PC-3 (cell line): ENCODE data around the gene ELMOD3. TPM values are rescaled to one million over a fixed set of nuclear protein-coding genes. Genes with fewer than 3 reads are reported as not detected.

Source experiments
- ATAC-seq: fragments of 200-7000 bp; cut with Tn5 transposase; 2 replicates; pipeline ENCODE4 v1.9.1; 2020; ENCODE audit warnings: mild to moderate bottlenecking, moderate library complexity
- BruUV-seq: library from RNA; stranded (reverse); fragments of 400-500 nt; replicated peaks from 2 replicates; lab custom pipeline; 2021; lab: Mats Ljungman, UMichigan
- CTCF ChIA-PET: fragments of 300-600 bp; sonication (Branson Sonifier 250); formaldehyde crosslinking; loops from one replicate; lab custom pipeline; 2022; ENCODE audit warnings: antibody characterized with exemption; lab: Charles Lee
- POLR2A ChIA-PET: fragments of 300-600 bp; sonication (Branson Sonifier 250); formaldehyde crosslinking; loops from one replicate; lab custom pipeline; 2022; ENCODE audit warnings: antibody characterized with exemption; ENCODE audit not compliant: unreplicated experiment; lab: Charles Lee
- DNase-seq: peaks from one replicate; pipeline ENCODE4 v3.0.0-alpha.2; 2015
- H2AFZ ChIP-seq: fragments of 300-600 bp; sonication (generic); 2 replicates; pipeline ENCODE4 v1.6.0; 2016; ENCODE audit warnings: antibody characterized with exemption, low read length
- H3F3A ChIP-seq: fragments of 300-600 bp; sonication (generic); one replicate; pipeline ENCODE4 v1.6.0; 2017; ENCODE audit warnings: antibody characterized with exemption, low read length, control low read depth, mild to moderate bottlenecking; ENCODE audit not compliant: unreplicated experiment
- H3K27ac ChIP-seq: fragments of 300-600 bp; sonication (generic); 2 replicates; pipeline ENCODE4 v1.5.1; 2016; ENCODE audit warnings: mild to moderate bottlenecking, low read length
- H3K27me3 ChIP-seq: fragments of 300-600 bp; sonication (generic); 2 replicates; pipeline ENCODE4 v1.6.1; 2016; ENCODE audit warnings: low read length, mixed read lengths
- H3K36me3 ChIP-seq: fragments of 300-600 bp; sonication (generic); 2 replicates; pipeline ENCODE4 v1.6.1; 2016; ENCODE audit warnings: low read depth, mixed run types, low read length, mixed read lengths
- H3K4me1 ChIP-seq: fragments of 300-600 bp; sonication (generic); 2 replicates; pipeline ENCODE4 v1.5.1; 2016; ENCODE audit warnings: low read length; ENCODE audit not compliant: insufficient read depth
- H3K4me2 ChIP-seq: fragments of 300-600 bp; sonication (generic); 2 replicates; pipeline ENCODE4 v1.6.0; 2016; ENCODE audit warnings: low read length
- H3K4me3 ChIP-seq: fragments of 300-600 bp; sonication (generic); 2 replicates; pipeline ENCODE4 v1.5.1; 2016; ENCODE audit warnings: mild to moderate bottlenecking, low read length, mixed read lengths
- H3K79me2 ChIP-seq: fragments of 300-600 bp; sonication (generic); 2 replicates; pipeline ENCODE4 v1.6.1; 2017; ENCODE audit warnings: low read length, mixed read lengths
- H3K9ac ChIP-seq: fragments of 300-600 bp; sonication (generic); 2 replicates; pipeline ENCODE4 v1.6.0; 2016; ENCODE audit warnings: mild to moderate bottlenecking, low read length
- H3K9me2 ChIP-seq: fragments of 300-600 bp; sonication (generic); replicated peaks from 2 replicates; pipeline ENCODE4 v1.6.1; 2016; ENCODE audit warnings: mixed run types, low read length, mixed read lengths
- H3K9me3 ChIP-seq: fragments of 300-600 bp; sonication (generic); 2 replicates; pipeline ENCODE4 v1.6.1; 2016; ENCODE audit warnings: low read length, mixed read lengths
- H4K20me1 ChIP-seq: fragments of 300-600 bp; sonication (generic); 2 replicates; pipeline ENCODE4 v1.6.1; 2016; ENCODE audit warnings: low read length, mixed read lengths
- EZH2 ChIP-seq: fragments of 300-600 bp; sonication (generic); IDR thresholded peaks from one replicate; pipeline ENCODE4 v1.6.1; 2017; ENCODE audit warnings: antibody characterized with exemption, mild to moderate bottlenecking, low read length; ENCODE audit not compliant: unreplicated experiment
- EZH2phosphoT487 ChIP-seq: fragments of 300-600 bp; sonication (generic); IDR thresholded peaks from 2 replicates; pipeline ENCODE4 v1.6.1; 2018; ENCODE audit warnings: mild to moderate bottlenecking, antibody characterized with exemption, low read length, borderline replicate concordance
- intact Hi-C: fragments of 100-400 bp; cut with micrococcal nuclease; formaldehyde crosslinking; loops from 2 replicates; pipeline ENCODE4 v1.9.0; 2023
- total RNA-seq: library from RNA; depleted of rRNA; stranded (reverse); fragments of >200 nt; gene quantifications from 2 replicates; pipeline ENCODE4 v1.2.3, GENCODE V29; 2014
- TF ChIP-seq, protein P1 (sequence below): fragments of 300-600 bp; sonication (generic); conservative IDR thresholded peaks from 2 replicates; pipeline ENCODE4 v1.5.1; 2017; ENCODE audit warnings: antibody characterized with exemption, low read depth, mild to moderate bottlenecking, low read length

The ELMOD3 gene
- total RNA-seq, 1 experiment from 2014 or later: 19.0 TPM

GRCh38 chr2:85394261-85394681 is 39.7 kb downstream of the ELMOD3 start:
- ChIA-PET CTCF (no interaction called here), POLR2A (no interaction called here)
- Histone ChIP-seq H3K4me2 (no peak overlapping the region), H3F3A (no peaks in the 10 kb centered on the region), H3K4me1 (peaks cover 19% of the 10 kb centered on the region), H3K9ac (no peak overlapping the region), H4K20me1 (no peaks in the 10 kb centered on the region), H3K79me2 (no peaks in the 10 kb centered on the region), H3K9me3 (no peaks in the 10 kb centered on the region), H3K9me2 (no peaks in the 10 kb centered on the region), H3K27ac (no peak overlapping the region), H2AFZ (no peak overlapping the region), H3K36me3 (peaks cover 11% of the 10 kb centered on the region; the same call in 1 of the 2 replicates), H3K4me3 (no peak overlapping the region), H3K27me3 (no peaks in the 10 kb centered on the region)
- intact Hi-C loops: no loop called here
- DNase-seq: no peak
- TF ChIP-seq EZH2phosphoT487 (no peak), EZH2 (no peak)
- TF ChIP-seq, protein P1, sequence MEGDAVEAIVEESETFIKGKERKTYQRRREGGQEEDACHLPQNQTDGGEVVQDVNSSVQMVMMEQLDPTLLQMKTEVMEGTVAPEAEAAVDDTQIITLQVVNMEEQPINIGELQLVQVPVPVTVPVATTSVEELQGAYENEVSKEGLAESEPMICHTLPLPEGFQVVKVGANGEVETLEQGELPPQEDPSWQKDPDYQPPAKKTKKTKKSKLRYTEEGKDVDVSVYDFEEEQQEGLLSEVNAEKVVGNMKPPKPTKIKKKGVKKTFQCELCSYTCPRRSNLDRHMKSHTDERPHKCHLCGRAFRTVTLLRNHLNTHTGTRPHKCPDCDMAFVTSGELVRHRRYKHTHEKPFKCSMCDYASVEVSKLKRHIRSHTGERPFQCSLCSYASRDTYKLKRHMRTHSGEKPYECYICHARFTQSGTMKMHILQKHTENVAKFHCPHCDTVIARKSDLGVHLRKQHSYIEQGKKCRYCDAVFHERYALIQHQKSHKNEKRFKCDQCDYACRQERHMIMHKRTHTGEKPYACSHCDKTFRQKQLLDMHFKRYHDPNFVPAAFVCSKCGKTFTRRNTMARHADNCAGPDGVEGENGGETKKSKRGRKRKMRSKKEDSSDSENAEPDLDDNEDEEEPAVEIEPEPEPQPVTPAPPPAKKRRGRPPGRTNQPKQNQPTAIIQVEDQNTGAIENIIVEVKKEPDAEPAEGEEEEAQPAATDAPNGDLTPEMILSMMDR: no peak
- BruUV-seq: no TSS peak
- no peak for ATAC-seq

DNA sequence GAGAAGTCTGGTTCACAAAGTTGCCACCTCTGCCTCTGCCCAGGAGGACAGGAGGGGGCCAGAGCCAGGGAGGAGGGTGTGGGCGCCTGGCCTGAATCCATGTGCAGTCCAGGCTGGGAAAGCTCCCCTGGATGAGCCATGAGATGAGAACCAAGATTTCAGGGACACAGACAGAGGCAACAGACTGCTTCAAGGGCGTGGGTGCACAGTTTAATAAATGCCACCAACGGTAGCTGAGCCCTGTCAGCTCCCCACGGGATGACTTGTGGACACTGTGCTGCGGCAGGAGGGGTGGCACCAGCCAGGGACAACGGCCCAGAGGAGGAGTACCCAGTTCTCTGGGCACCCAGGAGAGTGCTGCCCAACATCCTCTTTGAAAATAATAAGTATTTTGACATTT is 40.4 kb downstream of the ELMOD3 start:
- POLR2A ChIA-PET: no interaction called here
- no TSS peak for BruUV-seq
- no peak overlapping the region for H3K27ac ChIP-seq
- CTCF ChIA-PET: no interaction called here
- no peak overlapping the region for H3K9ac ChIP-seq
- H3K9me2 ChIP-seq: no peaks in the 10 kb centered on the region
- H3K9me3 ChIP-seq: no peaks in the 10 kb centered on the region
- no peaks in the 10 kb centered on the region for H4K20me1 ChIP-seq
- TF ChIP-seq EZH2: no peak
- TF ChIP-seq, protein P1: no peak
- no peak for TF ChIP-seq EZH2phosphoT487
- H3K79me2 ChIP-seq: no peaks in the 10 kb centered on the region
- ATAC-seq: no peak
- H3K27me3 ChIP-seq: no peaks in the 10 kb centered on the region
- H3K4me1 ChIP-seq: peaks cover 19% of the 10 kb centered on the region
- H3K4me3 ChIP-seq: no peak overlapping the region
- H2AFZ ChIP-seq: no peak overlapping the region
- no peak overlapping the region for H3K4me2 ChIP-seq
- intact Hi-C loops: no loop called here
- no peak for DNase-seq
- peaks cover 11% of the 10 kb centered on the region; the same call in 1 of the 2 replicates for H3K36me3 ChIP-seq
- H3F3A ChIP-seq: no peaks in the 10 kb centered on the region

DNA sequence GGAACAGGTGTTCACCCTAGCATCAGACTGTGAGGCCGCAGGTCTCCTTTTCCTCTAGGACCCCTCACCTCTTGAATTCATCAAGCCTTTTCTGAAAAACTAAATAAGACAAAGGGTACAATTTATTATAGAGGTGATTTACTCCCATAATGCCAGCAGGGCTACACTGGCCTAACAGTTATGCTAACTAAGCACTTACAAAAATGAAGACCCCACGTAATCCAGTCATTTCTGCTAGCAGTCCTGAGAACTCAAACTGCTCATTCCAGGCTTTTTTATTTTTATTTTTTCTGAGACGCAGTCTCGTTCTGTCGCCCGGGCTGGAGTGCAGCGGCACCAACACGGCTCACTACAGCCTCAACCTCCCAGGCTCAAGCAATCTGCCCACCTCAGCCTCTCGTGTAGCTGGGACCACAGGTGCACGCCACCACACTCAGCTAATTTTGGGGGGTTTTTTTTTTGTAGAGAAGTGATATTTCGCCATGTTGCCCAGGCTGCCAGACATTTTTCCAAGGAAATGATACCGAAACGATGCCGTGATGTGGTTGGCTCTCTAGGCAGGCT is 41.4 kb downstream of the ELMOD3 start:
- Histone ChIP-seq H3K4me3 (no peak overlapping the region), H3K9ac (no peak overlapping the region), H2AFZ (no peak overlapping the region), H3K9me3 (no peaks in the 10 kb centered on the region), H3K9me2 (no peaks in the 10 kb centered on the region), H3K36me3 (peaks cover 7% of the 10 kb centered on the region; the same call in 1 of the 2 replicates), H3K4me2 (peak overlapping the region; percentile 83; the same call in 1 of the 2 replicates), H3K27me3 (no peaks in the 10 kb centered on the region), H3F3A (no peaks in the 10 kb centered on the region), H4K20me1 (no peaks in the 10 kb centered on the region), H3K4me1 (peaks cover 19% of the 10 kb centered on the region), H3K79me2 (no peaks in the 10 kb centered on the region), H3K27ac (peak overlapping the region; percentile 46)
- no TSS peak for BruUV-seq
- DNase-seq (no peak), ATAC-seq (no peak)
- ChIA-PET CTCF (no interaction called here), POLR2A (interaction anchor here (0.6 kb wide), 1 partner anchor 181 kb away, joined by 4 read pairs; no protein-coding TSS in a partner anchor)
- TF ChIP-seq EZH2phosphoT487 (no peak), EZH2 (no peak)
- TF ChIP-seq, protein P1: no peak
- intact Hi-C loops: no loop called here
